HCT116 (cell line): ENCODE data around the gene GFM2. TPM values are rescaled to one million over a fixed set of nuclear protein-coding genes. Genes with fewer than 3 reads are reported as not detected.

Experiments
- ATAC-seq: fragments of 200-7000 bp; cut with Tn5 transposase; 2 replicates; pipeline ENCODE4 v1.9.1; 2020; ENCODE audit warnings: mild to moderate bottlenecking, moderate library complexity
- BruUV-seq: library from RNA; stranded (reverse); fragments of 400-500 nt; replicated peaks from 2 replicates; lab custom pipeline; 2021; lab: Mats Ljungman, UMichigan
- CTCF ChIA-PET: fragments of 300-600 bp; sonication (Branson Sonifier 250); formaldehyde crosslinking; loops from one replicate; lab custom pipeline; 2021; ENCODE audit warnings: antibody characterized with exemption; lab: Charles Lee
- POLR2A ChIA-PET: fragments of 300-600, 350-600 bp; sonication (Branson Sonifier 250); formaldehyde crosslinking; loops from one replicate; lab custom pipeline; 2021; ENCODE audit warnings: antibody characterized with exemption; lab: Charles Lee
- RAD21 ChIA-PET, 2 experiments: fragments of 300-600 bp; sonication (Branson Sonifier 250); formaldehyde crosslinking; loops; one replicate each; lab custom pipeline; 2023; ENCODE audit warnings: low total read pairs in 2 of 2; ENCODE audit not compliant: uncharacterized antibody in 2 of 2, unreplicated experiment in 2 of 2, low non-redundant PET in 1 of 2; lab: Charles Lee
- DNase-seq: peaks from one replicate; pipeline ENCODE4 v3.0.0-alpha.2; 2010; ENCODE audit warnings: low read depth, low spot score
- H2AFZ ChIP-seq: fragments of 200-600 bp; shearing (Covaris generic), sonication (generic); 2 replicates; pipeline ENCODE4 v1.6.1; 2017; ENCODE audit warnings: low read depth, mixed run types, mixed read lengths, antibody characterized with exemption, low read length; ENCODE audit not compliant: poor library complexity, severe bottlenecking
- H3K27ac ChIP-seq: 2 replicates; pipeline ENCODE4 v1.5.1; 2012; ENCODE audit warnings: low read depth, low read length
- H3K27me3 ChIP-seq: fragments of 200-600 bp; sonication (generic); 2 replicates; pipeline ENCODE4 v1.6.1; 2016; ENCODE audit warnings: mixed run types, low read length, mixed read lengths; ENCODE audit not compliant: insufficient read depth
- H3K36me3 ChIP-seq, 2 experiments: fragments of 200-500 bp in 1 of 2; fragments of 200-600 bp in 1 of 2; sonication (Bioruptor generic) in 1 of 2; sonication (generic) in 1 of 2; 2 replicates each; pipeline versions ENCODE4 v1.5.1 to v1.6.1; 2014 to 2016; ENCODE audit warnings: low read length in 2 of 2, inconsistent platforms in 1 of 2, mixed read lengths in 1 of 2, mixed run types in 1 of 2; ENCODE audit not compliant: insufficient read depth in 2 of 2, control insufficient read depth in 1 of 2
- H3K4me1 ChIP-seq, 2 experiments: fragments of 200-600 bp in 1 of 2; sonication (generic) in 1 of 2; 2 replicates each; pipeline versions ENCODE4 v1.5.1 to v1.6.1; 2012 to 2017; ENCODE audit warnings: low read length in 2 of 2, inconsistent platforms in 1 of 2, mild to moderate bottlenecking in 1 of 2, mixed read lengths in 1 of 2, mixed run types in 1 of 2, moderate library complexity in 1 of 2; ENCODE audit not compliant: insufficient read depth in 2 of 2, control insufficient read depth in 1 of 2
- H3K4me2 ChIP-seq: fragments of 200-600 bp; sonication (generic); 2 replicates; pipeline ENCODE4 v1.6.1; 2017; ENCODE audit warnings: mixed run types, low read length, mixed read lengths
- H3K4me3 ChIP-seq, 2 experiments: fragments of 200-600 bp in 1 of 2; sonication (generic) in 1 of 2; replicated peaks in 1 of 2; 2 replicates each; pipeline ENCODE4 v1.5.1; 2011 to 2016; ENCODE audit warnings: low read length in 2 of 2, control low read depth in 1 of 2, low read depth in 1 of 2, mild to moderate bottlenecking in 1 of 2, mixed read lengths in 1 of 2, mixed run types in 1 of 2
- H3K79me2 ChIP-seq: fragments of 200-600 bp; sonication (generic); 2 replicates; pipeline ENCODE4 v1.6.1; 2017; ENCODE audit warnings: mild to moderate bottlenecking, mixed run types, low read length, moderate library complexity, mixed read lengths; ENCODE audit not compliant: insufficient read depth
- H3K9ac ChIP-seq: fragments of 200-600 bp; sonication (generic); 2 replicates; pipeline ENCODE4 v1.6.1; 2016; ENCODE audit warnings: low read length, mixed read lengths
- H3K9me2 ChIP-seq: fragments of 200-600 bp; sonication (generic), shearing (Covaris generic); 2 replicates; pipeline ENCODE4 v1.6.1; 2017; ENCODE audit warnings: mixed run types, mild to moderate bottlenecking, moderate library complexity; ENCODE audit not compliant: insufficient read depth
- H3K9me3 ChIP-seq, 2 experiments: fragments of 200-500 bp in 1 of 2; fragments of 200-600 bp in 1 of 2; sonication (Bioruptor generic) in 1 of 2; sonication (generic) in 1 of 2; 2 replicates each; pipeline ENCODE4 v1.6.1; 2014 to 2017; ENCODE audit warnings: low read length in 2 of 2, mixed read lengths in 2 of 2, inconsistent platforms in 1 of 2, low read depth in 1 of 2, mild to moderate bottlenecking in 1 of 2, mixed run types in 1 of 2, moderate library complexity in 1 of 2; ENCODE audit not compliant: control insufficient read depth in 1 of 2, insufficient read depth in 1 of 2
- H4K20me1 ChIP-seq: fragments of 200-600 bp; sonication (generic), shearing (Covaris generic); 2 replicates; pipeline ENCODE4 v1.6.1; 2017; ENCODE audit warnings: mixed run types, mild to moderate bottlenecking, moderate library complexity; ENCODE audit not compliant: insufficient read depth
- CTCF ChIP-seq, 3 experiments: fragments of 200-600 bp in 1 of 3; sonication (generic) in 1 of 3; IDR thresholded peaks in 2 of 3; conservative IDR thresholded peaks in 1 of 3; 2 replicates each; pipeline ENCODE4 v1.5.1; 2012 to 2017; ENCODE audit warnings: low read depth in 2 of 3, low read length in 2 of 3, antibody characterized with exemption in 1 of 3, borderline replicate concordance in 1 of 3, control low read depth in 1 of 3, mild to moderate bottlenecking in 1 of 3, mixed read lengths in 1 of 3, mixed run types in 1 of 3, moderate library complexity in 1 of 3; ENCODE audit not compliant: insufficient read depth in 1 of 3
- EGR1 ChIP-seq: IDR thresholded peaks from 2 replicates; pipeline ENCODE4 v1.6.1; 2012; ENCODE audit warnings: low read depth
- ELF1 ChIP-seq: IDR thresholded peaks from 2 replicates; pipeline ENCODE4 v1.6.1; 2012; ENCODE audit warnings: low read depth, borderline replicate concordance
- EZH2phosphoT487 ChIP-seq: fragments of 200-600 bp; IDR thresholded peaks from 2 replicates; pipeline ENCODE4 v1.6.1; 2018; ENCODE audit warnings: antibody characterized with exemption, borderline replicate concordance
- FOSL1 ChIP-seq: IDR thresholded peaks from 2 replicates; pipeline ENCODE4 v1.6.1; 2012; ENCODE audit warnings: low read depth
- MAX ChIP-seq: IDR thresholded peaks from 2 replicates; pipeline ENCODE4 v1.6.1; 2012
- POLR2A ChIP-seq: IDR thresholded peaks from 2 replicates; pipeline ENCODE4 v1.7.0; 2011; ENCODE audit warnings: borderline replicate concordance; ENCODE audit not compliant: insufficient read depth, insufficient read length; ENCODE audit errors: extremely low read depth
- POLR2AphosphoS5 ChIP-seq: IDR thresholded peaks from 2 replicates; pipeline ENCODE4 v1.6.1; 2011; ENCODE audit warnings: mild to moderate bottlenecking, low read depth, low read length, moderate library complexity
- RAD21 ChIP-seq: IDR thresholded peaks from 2 replicates; pipeline ENCODE4 v1.6.1; 2012; ENCODE audit warnings: low read depth, mild to moderate bottlenecking
- SIN3A ChIP-seq: IDR thresholded peaks from 2 replicates; pipeline ENCODE4 v1.6.1; 2012; ENCODE audit warnings: low read depth
- SRF ChIP-seq: IDR thresholded peaks from 2 replicates; pipeline ENCODE4 v1.6.1; 2012; ENCODE audit warnings: low read depth
- TCF7L2 ChIP-seq: IDR thresholded peaks from 2 replicates; pipeline ENCODE4 v1.7.0; 2011; ENCODE audit warnings: borderline replicate concordance, inconsistent platforms; ENCODE audit not compliant: insufficient read depth, insufficient read length; ENCODE audit errors: extremely low read depth
- YY1 ChIP-seq: IDR thresholded peaks from 2 replicates; pipeline ENCODE4 v1.6.1; 2011; ENCODE audit warnings: low read length, low read depth, moderate library complexity, mild to moderate bottlenecking; ENCODE audit not compliant: insufficient replicate concordance; ENCODE audit errors: extremely low read depth
- ZBTB33 ChIP-seq: IDR thresholded peaks from 2 replicates; pipeline ENCODE4 v1.6.1; 2011; ENCODE audit warnings: mild to moderate bottlenecking, low read length, moderate library complexity; ENCODE audit not compliant: insufficient replicate concordance; ENCODE audit errors: extremely low read depth
- ZFX ChIP-seq: fragments of 450-650 bp; IDR thresholded peaks from 2 replicates; pipeline ENCODE4 v1.6.1; 2017
- ZNF274 ChIP-seq: fragments of 200-500 bp; sonication (Bioruptor generic); IDR thresholded peaks from 2 replicates; pipeline ENCODE4 v1.6.1; 2014; ENCODE audit warnings: mild to moderate bottlenecking, low read depth, low read length, inconsistent platforms
- intact Hi-C: fragments of 100-400 bp; cut with micrococcal nuclease; formaldehyde crosslinking; loops from 2 replicates; pipeline ENCODE4 v1.10.0; 2022
- total RNA-seq: library from RNA; stranded (reverse); gene quantifications from one replicate; pipeline ENCODE4 v1.2.1, GENCODE V29; 2021; ENCODE audit not compliant: unreplicated experiment
- TF ChIP-seq, protein P1 (sequence below): IDR thresholded peaks from 2 replicates; pipeline ENCODE4 v1.6.1; 2012
- TF ChIP-seq, protein P2 (sequence below): IDR thresholded peaks from 2 replicates; pipeline ENCODE4 v1.6.1; 2012; ENCODE audit warnings: low read depth

Gene GFM2
- total RNA-seq, 1 experiment from 2014 or later, result 25.0 TPM

- H3K4me2 ChIP-seq, result no peak overlapping the region
- BruUV-seq, result no TSS peak
- H3K4me1 ChIP-seq, result peaks cover 5 to 7% of the 10 kb centered on the region in 2 experiments; a peak in 3 of 4 replicates
- H2AFZ ChIP-seq, result no peak overlapping the region
- H3K9me3 ChIP-seq, result no peaks in the 10 kb centered on the region
- ATAC-seq (no peak), DNase-seq (no peak)
- no peaks in the 10 kb centered on the region for H3K9me2 ChIP-seq
- no peaks in the 10 kb centered on the region for H4K20me1 ChIP-seq
- no peak overlapping the region for H3K4me3 ChIP-seq
- RAD21 ChIA-PET, result no interaction called here
- no peak overlapping the region for H3K9ac ChIP-seq
- peaks cover 31% of the 10 kb centered on the region for H3K79me2 ChIP-seq
- POLR2A ChIA-PET, result no interaction called here
- H3K36me3 ChIP-seq, result peaks cover 28 to 57% of the 10 kb centered on the region in 2 experiments; a peak in 3 of 4 replicates
- no peak overlapping the region for H3K27ac ChIP-seq
- TF ChIP-seq TCF7L2, result no peak
- no peak for TF ChIP-seq ZNF274
- no peak for TF ChIP-seq EGR1
- TF ChIP-seq, protein P1, sequence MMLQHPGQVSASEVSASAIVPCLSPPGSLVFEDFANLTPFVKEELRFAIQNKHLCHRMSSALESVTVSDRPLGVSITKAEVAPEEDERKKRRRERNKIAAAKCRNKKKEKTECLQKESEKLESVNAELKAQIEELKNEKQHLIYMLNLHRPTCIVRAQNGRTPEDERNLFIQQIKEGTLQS, result no peak
- no peak for TF ChIP-seq POLR2AphosphoS5
- TF ChIP-seq, protein P2, sequence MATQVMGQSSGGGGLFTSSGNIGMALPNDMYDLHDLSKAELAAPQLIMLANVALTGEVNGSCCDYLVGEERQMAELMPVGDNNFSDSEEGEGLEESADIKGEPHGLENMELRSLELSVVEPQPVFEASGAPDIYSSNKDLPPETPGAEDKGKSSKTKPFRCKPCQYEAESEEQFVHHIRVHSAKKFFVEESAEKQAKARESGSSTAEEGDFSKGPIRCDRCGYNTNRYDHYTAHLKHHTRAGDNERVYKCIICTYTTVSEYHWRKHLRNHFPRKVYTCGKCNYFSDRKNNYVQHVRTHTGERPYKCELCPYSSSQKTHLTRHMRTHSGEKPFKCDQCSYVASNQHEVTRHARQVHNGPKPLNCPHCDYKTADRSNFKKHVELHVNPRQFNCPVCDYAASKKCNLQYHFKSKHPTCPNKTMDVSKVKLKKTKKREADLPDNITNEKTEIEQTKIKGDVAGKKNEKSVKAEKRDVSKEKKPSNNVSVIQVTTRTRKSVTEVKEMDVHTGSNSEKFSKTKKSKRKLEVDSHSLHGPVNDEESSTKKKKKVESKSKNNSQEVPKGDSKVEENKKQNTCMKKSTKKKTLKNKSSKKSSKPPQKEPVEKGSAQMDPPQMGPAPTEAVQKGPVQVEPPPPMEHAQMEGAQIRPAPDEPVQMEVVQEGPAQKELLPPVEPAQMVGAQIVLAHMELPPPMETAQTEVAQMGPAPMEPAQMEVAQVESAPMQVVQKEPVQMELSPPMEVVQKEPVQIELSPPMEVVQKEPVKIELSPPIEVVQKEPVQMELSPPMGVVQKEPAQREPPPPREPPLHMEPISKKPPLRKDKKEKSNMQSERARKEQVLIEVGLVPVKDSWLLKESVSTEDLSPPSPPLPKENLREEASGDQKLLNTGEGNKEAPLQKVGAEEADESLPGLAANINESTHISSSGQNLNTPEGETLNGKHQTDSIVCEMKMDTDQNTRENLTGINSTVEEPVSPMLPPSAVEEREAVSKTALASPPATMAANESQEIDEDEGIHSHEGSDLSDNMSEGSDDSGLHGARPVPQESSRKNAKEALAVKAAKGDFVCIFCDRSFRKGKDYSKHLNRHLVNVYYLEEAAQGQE, result no peak
- no peak for TF ChIP-seq SRF
- TF ChIP-seq POLR2A, result no peak
- TF ChIP-seq ZFX, result no peak
- no peak for TF ChIP-seq MAX
- TF ChIP-seq CTCF (IDR thresholded peaks at IDR 0.05 in 2 of 3, conservative IDR thresholded peaks at IDR 0.05 in 1 of 3; ENCODE audit: borderline replicate concordance in 1 of 3, insufficient read depth in 1 of 3, low read depth in 2 of 3, low read length in 2 of 3), result no peak
- TF ChIP-seq SIN3A, result no peak
- no peak for TF ChIP-seq EZH2phosphoT487
- TF ChIP-seq RAD21, result no peak
- no peak for TF ChIP-seq ELF1
- no peak for TF ChIP-seq FOSL1
- TF ChIP-seq ZBTB33, result no peak
- no peak for TF ChIP-seq YY1
- CTCF ChIA-PET, result no interaction called here
- intact Hi-C loops, result no loop called here
- no peaks in the 10 kb centered on the region for H3K27me3 ChIP-seq
Observed at GRCh38 chr5:74772359-74772758, 5.4 kb upstream of the GFM2 start.
